ENCODE measurements around the gene FBL. TPM values are rescaled to one million over a fixed set of nuclear protein-coding genes. Genes with fewer than 3 reads are reported as not detected.

Gene FBL
- total and polyA plus RNA-seq, 10 of the 15 experiments (the other 5 are each of a cell fraction or from before 2014, with no cell fraction given): 156 to 1,083 (median 478) TPM

DNA sequence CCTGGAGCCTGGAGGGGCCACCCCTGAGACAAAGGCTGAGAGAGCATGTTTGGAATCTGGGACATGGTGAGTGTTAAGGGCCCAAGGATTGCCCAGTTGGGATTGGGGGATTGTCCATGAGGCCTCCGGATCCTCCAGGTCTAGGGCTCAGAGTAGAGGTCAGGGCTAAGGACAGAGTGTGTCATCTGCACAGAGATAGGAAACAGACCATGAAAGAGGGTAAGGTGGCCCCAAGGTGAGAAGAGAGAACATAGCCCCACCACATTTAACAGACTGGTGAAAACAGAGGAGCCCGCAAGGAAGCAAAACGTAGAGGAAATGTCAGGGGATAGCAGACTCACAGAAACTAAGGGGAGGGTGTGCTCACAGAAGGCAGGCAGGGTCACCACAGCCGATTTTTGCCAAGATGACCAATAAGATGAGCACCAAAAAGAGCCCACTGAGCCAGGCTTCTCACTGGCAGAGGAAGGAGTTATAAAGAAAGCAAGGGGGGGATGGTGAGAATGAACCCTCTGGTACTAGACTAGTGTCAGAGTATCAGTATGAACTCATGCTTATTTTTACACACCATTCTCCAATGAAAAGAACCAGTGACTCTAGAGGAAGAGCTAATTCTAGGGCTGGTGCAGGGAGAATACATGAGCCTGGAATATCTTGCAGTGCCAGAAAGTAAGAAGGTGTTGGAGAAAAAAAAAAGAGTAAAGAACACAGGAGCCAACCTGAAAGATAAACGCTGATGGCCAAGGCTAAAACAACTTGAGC lies 29.7 kb downstream of the FBL start (continued):
- TF ChIP-seq SUZ12 (IDR thresholded peaks at IDR 0.05; ENCODE audit: unreplicated experiment) (no peak), MEF2B (IDR thresholded peaks at IDR 0.05; ENCODE audit: partially characterized antibody, poor library complexity, severe bottlenecking) (no peak), RELA (IDR thresholded peaks at IDR 0.05; ENCODE audit: borderline replicate concordance, partially characterized antibody) (no peak), HDGF (IDR thresholded peaks at IDR 0.05) (no peak), NR2C2 (IDR thresholded peaks at IDR 0.05; ENCODE audit: borderline replicate concordance, control insufficient read depth, insufficient read length, low read depth) (no peak), GABPA (IDR thresholded peaks at IDR 0.05; ENCODE audit: low read depth) (no peak), TBL1XR1 (IDR thresholded peaks at IDR 0.05; ENCODE audit: low read depth, low read length) (no peak), FOXK2 (IDR thresholded peaks at IDR 0.05) (no peak), TCF3 (IDR thresholded peaks at IDR 0.05; ENCODE audit: borderline replicate concordance, insufficient read depth, low read depth, low read length) (no peak), ESRRA (IDR thresholded peaks at IDR 0.05; ENCODE audit: low read length) (peak; percentile 71; the same call in 1 of the 2 replicates)
- TF ChIP-seq, protein P1, sequence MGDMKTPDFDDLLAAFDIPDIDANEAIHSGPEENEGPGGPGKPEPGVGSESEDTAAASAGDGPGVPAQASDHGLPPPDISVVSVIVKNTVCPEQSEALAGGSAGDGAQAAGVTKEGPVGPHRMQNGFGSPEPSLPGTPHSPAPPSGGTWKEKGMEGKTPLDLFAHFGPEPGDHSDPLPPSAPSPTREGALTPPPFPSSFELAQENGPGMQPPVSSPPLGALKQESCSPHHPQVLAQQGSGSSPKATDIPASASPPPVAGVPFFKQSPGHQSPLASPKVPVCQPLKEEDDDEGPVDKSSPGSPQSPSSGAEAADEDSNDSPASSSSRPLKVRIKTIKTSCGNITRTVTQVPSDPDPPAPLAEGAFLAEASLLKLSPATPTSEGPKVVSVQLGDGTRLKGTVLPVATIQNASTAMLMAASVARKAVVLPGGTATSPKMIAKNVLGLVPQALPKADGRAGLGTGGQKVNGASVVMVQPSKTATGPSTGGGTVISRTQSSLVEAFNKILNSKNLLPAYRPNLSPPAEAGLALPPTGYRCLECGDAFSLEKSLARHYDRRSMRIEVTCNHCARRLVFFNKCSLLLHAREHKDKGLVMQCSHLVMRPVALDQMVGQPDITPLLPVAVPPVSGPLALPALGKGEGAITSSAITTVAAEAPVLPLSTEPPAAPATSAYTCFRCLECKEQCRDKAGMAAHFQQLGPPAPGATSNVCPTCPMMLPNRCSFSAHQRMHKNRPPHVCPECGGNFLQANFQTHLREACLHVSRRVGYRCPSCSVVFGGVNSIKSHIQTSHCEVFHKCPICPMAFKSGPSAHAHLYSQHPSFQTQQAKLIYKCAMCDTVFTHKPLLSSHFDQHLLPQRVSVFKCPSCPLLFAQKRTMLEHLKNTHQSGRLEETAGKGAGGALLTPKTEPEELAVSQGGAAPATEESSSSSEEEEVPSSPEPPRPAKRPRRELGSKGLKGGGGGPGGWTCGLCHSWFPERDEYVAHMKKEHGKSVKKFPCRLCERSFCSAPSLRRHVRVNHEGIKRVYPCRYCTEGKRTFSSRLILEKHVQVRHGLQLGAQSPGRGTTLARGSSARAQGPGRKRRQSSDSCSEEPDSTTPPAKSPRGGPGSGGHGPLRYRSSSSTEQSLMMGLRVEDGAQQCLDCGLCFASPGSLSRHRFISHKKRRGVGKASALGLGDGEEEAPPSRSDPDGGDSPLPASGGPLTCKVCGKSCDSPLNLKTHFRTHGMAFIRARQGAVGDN (IDR thresholded peaks at IDR 0.05): no peak
- TF ChIP-seq, protein P2, sequence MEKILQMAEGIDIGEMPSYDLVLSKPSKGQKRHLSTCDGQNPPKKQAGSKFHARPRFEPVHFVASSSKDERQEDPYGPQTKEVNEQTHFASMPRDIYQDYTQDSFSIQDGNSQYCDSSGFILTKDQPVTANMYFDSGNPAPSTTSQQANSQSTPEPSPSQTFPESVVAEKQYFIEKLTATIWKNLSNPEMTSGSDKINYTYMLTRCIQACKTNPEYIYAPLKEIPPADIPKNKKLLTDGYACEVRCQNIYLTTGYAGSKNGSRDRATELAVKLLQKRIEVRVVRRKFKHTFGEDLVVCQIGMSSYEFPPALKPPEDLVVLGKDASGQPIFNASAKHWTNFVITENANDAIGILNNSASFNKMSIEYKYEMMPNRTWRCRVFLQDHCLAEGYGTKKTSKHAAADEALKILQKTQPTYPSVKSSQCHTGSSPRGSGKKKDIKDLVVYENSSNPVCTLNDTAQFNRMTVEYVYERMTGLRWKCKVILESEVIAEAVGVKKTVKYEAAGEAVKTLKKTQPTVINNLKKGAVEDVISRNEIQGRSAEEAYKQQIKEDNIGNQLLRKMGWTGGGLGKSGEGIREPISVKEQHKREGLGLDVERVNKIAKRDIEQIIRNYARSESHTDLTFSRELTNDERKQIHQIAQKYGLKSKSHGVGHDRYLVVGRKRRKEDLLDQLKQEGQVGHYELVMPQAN (conservative IDR thresholded peaks at IDR 0.05): no peak
- TF ChIP-seq, protein P3, sequence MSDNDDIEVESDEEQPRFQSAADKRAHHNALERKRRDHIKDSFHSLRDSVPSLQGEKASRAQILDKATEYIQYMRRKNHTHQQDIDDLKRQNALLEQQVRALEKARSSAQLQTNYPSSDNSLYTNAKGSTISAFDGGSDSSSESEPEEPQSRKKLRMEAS (IDR thresholded peaks at IDR 0.05; ENCODE audit: low read depth, low read length): no peak
- TF ChIP-seq, protein P4, sequence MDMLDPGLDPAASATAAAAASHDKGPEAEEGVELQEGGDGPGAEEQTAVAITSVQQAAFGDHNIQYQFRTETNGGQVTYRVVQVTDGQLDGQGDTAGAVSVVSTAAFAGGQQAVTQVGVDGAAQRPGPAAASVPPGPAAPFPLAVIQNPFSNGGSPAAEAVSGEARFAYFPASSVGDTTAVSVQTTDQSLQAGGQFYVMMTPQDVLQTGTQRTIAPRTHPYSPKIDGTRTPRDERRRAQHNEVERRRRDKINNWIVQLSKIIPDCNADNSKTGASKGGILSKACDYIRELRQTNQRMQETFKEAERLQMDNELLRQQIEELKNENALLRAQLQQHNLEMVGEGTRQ (IDR thresholded peaks at IDR 0.05; ENCODE audit: borderline replicate concordance, low read depth, low read length): no peak
- TF ChIP-seq, protein P5, sequence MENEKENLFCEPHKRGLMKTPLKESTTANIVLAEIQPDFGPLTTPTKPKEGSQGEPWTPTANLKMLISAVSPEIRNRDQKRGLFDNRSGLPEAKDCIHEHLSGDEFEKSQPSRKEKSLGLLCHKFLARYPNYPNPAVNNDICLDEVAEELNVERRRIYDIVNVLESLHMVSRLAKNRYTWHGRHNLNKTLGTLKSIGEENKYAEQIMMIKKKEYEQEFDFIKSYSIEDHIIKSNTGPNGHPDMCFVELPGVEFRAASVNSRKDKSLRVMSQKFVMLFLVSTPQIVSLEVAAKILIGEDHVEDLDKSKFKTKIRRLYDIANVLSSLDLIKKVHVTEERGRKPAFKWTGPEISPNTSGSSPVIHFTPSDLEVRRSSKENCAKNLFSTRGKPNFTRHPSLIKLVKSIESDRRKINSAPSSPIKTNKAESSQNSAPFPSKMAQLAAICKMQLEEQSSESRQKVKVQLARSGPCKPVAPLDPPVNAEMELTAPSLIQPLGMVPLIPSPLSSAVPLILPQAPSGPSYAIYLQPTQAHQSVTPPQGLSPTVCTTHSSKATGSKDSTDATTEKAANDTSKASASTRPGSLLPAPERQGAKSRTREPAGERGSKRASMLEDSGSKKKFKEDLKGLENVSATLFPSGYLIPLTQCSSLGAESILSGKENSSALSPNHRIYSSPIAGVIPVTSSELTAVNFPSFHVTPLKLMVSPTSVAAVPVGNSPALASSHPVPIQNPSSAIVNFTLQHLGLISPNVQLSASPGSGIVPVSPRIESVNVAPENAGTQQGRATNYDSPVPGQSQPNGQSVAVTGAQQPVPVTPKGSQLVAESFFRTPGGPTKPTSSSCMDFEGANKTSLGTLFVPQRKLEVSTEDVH (IDR thresholded peaks at IDR 0.05; ENCODE audit: low read depth, partially characterized antibody): no peak

Data from GM12878 (cell line).